Neural progenitor cell (in vitro differentiated cells): ENCODE measurements around the gene KPNA6.

Experiments
- CTCF ChIP-seq: fragments of 200-600 bp; sonication (generic); IDR thresholded peaks from 2 replicates; pipeline ENCODE4 v1.5.1; 2017; ENCODE audit warnings: antibody characterized with exemption, mild to moderate bottlenecking
- EZH2phosphoT487 ChIP-seq: fragments of 200-600 bp; sonication (generic); IDR thresholded peaks from 2 replicates; pipeline ENCODE4 v1.6.1; 2017; ENCODE audit warnings: antibody characterized with exemption

DNA sequence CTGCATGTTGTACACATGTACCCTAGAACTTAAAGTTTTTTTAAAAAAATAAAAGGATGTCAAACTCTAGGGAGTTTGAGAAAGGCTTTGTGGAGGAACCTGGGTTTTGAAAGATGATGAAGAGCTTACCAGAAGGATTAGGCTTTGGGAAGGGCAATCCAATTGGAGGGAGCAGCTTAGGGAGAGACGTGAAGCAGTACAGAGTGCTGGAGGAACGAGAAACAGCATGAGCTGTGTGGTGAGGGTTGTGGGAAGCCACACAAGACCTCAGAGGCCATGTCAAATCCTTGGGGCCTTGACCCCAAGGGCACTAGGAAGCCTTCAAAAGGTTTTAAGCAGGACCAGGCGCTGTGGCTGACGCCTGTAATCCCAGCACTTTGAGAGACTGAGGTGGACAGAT is 8.4 kb upstream of the KPNA6 start:
- TF ChIP-seq CTCF (no peak), EZH2phosphoT487 (no peak)
